HG03571 (cell line): ENCODE results near the gene NLRP6.
A peak's percentile ranks its signal among the peaks of the same experiment; 100 is the strongest.

Source experiments
- ATAC-seq: cut with Tn5 transposase; IDR thresholded peaks from one replicate; pipeline ENCODE4 v1.9.1; 2021; ENCODE audit not compliant: unreplicated experiment

NLRP6 gene

GRCh38 chr11:255816-256215, 22.4 kb upstream of the NLRP6 start:
- no peak for ATAC-seq

- no peak for ATAC-seq
Observed at GRCh38 chr11:256952-257737, 21.1 kb upstream of the NLRP6 start.

GRCh38 chr11:257766-258493, 20.3 kb upstream of the NLRP6 start:
- no peak for ATAC-seq

DNA sequence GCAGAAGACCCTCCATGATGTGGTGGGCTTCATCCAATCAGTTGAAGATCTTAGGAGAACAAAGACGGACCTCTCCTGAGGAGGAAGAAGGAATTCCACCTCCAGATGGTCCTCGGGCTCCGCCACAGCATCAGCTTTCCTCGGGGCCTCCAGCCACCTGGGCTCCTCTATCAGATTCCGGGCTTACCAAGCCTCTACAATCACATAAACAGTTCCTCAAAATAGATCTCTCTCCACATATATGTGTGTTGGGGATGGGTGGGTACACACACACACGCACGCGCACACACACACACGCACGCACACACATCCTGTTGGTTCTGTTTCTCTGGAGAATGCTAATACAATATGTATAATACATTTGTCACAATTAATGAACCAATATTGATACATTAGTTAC, 18.8 kb upstream of the NLRP6 start:
- ATAC-seq = no peak

GRCh38 chr11:261624-262023, 16.6 kb upstream of the NLRP6 start:
- no peak for ATAC-seq

DNA sequence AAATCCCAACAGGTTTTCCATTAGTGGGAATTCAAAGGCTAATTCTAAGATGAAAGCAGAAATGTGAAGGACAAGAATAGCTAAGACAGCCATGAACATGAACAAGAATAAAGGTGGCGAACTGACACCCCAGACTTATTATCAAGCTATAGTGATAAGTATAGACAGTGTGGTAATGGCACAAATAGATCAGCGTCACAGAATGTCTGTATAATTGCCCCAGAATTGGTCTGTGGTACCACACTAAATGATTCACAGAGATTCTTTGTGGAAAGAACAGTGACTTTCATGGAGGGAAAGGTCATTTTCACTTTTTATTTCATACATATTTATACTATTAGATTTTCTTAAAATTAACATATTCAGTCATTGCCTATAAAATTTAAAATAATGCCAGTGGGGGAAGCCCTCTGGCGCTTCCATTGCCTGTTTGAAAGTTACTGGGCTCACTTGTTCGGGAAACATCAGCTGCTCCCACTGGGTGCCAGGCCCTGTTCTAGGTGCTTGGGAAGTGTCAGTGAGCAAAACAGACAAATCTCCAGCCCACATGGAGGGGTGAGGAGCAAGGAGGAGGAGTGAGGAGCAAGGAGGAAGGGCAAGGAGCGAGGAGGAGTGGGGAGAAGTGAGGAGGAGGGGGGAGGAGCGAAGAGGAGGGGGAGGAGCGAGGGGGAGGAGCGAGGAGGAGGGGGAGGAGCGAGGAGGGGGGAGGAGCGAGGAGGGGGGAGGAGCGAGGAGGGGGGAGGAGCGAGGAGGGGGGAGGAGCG, 11.3 kb upstream of the NLRP6 start:
- ATAC-seq = no peak

DNA sequence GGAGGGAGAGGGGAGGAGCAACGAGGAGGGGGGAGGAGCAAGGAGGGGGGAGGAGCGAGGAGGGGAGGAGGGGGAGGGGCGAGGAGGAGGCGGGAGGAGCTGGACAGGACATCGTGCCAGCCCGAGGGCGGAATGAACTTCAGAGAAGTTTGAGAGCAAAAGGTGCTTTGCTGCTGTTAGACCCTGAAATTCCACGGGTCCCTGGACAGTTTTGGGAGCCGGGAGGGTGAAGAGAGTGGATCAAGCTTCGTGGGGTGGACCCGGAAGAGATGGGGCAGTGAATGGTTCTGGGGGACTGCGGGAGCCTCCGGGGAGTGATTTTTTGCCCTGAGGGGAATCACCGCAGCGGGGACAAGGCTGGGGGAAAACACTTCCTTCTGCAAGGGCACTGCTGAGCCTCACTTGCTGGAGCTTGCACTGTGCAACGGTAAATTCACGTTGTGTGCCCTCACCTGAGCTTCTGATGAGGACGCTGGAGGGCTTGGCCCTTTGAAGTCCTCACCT, 10.7 kb upstream of the NLRP6 start:
- ATAC-seq = no peak

GRCh38 chr11:268716-269145, 9.5 kb upstream of the NLRP6 start:
- ATAC-seq = peak; percentile 39

- peak; percentile 69 for ATAC-seq
Observed at GRCh38 chr11:269146-269890, 8.9 kb upstream of the NLRP6 start.

- ATAC-seq = no peak
Observed at GRCh38 chr11:270451-271318, 7.5 kb upstream of the NLRP6 start.

GRCh38 chr11:271319-271715, 6.9 kb upstream of the NLRP6 start:
- no peak for ATAC-seq

- no peak for ATAC-seq
Observed at GRCh38 chr11:272195-272930, 5.8 kb upstream of the NLRP6 start.

GRCh38 chr11:272931-273198, 5.3 kb upstream of the NLRP6 start:
- ATAC-seq = no peak

DNA sequence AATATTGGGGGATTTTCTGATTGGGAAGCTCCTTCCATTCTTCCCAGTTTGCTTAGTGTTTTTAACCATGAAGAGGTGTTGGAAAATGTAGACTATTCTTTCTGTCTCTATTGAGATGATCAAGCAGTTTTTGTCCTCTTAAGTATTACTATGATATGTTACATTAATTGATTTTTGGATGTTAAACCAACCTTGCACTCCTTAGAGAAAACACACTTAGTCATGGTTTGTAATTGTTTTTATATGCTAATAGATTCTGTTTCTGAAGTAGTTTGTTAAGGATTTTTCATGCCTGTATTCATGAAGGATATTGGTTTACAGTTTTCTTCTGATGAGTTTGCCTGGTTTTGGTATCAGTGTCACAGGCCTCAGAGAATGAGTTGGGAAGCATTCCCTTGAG, 2.0 kb upstream of the NLRP6 start:
- ATAC-seq = no peak

DNA sequence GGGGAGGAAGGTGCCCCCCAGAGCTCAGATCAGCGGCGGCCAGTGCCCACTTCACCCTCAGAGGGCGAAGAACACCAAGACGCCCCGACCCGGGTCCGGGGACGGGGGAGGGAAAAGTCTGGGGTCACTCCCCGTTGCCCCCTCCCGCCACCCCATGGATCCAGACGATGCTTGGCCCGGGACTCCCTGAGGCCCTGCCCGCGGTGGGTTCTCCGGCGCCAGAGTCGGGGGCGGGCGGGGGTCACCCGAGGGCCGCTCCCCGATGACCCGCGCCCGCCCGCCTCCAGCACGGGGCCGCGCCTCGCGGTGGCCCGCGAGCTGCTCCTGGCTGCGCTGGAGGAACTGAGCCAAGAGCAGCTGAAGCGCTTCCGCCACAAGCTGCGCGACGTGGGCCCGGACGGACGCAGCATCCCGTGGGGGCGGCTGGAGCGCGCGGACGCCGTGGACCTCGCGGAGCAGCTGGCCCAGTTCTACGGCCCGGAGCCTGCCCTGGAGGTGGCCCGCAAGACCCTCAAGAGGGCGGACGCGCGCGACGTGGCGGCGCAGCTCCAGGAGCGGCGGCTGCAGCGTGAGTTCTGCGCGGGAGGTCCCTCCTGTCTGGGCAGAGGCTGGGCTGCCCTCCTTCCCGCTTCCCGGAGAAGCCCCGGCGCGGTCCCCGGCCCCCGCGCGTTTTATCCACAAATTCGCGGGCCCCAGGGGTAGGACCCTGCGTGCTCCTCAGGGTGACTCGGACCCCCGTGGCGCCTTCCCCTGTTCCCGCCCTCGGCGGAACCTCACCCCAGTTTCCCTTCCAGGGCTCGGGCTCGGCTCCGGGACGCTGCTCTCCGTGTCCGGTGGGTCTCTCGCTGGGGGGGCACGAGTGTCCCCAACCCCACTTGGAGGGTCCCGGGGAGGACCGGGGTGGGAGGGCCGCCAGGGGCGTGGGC, 1.1 kb downstream of the NLRP6 start:
- ATAC-seq = no peak

DNA sequence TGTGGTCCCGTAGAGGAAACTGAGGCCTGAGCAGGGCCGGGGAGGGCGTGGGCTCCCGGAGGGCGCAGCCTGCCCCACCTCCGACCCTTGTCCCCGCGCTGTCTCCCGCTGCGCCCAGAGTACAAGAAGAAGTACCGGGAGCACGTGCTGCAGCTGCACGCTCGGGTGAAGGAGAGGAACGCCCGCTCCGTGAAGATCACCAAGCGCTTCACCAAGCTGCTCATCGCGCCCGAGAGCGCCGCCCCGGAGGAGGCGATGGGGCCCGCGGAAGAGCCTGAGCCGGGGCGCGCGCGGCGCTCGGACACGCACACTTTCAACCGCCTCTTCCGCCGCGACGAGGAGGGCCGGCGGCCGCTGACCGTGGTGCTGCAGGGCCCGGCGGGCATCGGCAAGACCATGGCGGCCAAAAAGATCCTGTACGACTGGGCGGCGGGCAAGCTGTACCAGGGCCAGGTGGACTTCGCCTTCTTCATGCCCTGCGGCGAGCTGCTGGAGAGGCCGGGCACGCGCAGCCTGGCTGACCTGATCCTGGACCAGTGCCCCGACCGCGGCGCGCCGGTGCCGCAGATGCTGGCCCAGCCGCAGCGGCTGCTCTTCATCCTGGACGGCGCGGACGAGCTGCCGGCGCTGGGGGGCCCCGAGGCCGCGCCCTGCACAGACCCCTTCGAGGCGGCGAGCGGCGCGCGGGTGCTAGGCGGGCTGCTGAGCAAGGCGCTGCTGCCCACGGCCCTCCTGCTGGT, 1.9 kb downstream of the NLRP6 start:
- ATAC-seq = no peak

DNA sequence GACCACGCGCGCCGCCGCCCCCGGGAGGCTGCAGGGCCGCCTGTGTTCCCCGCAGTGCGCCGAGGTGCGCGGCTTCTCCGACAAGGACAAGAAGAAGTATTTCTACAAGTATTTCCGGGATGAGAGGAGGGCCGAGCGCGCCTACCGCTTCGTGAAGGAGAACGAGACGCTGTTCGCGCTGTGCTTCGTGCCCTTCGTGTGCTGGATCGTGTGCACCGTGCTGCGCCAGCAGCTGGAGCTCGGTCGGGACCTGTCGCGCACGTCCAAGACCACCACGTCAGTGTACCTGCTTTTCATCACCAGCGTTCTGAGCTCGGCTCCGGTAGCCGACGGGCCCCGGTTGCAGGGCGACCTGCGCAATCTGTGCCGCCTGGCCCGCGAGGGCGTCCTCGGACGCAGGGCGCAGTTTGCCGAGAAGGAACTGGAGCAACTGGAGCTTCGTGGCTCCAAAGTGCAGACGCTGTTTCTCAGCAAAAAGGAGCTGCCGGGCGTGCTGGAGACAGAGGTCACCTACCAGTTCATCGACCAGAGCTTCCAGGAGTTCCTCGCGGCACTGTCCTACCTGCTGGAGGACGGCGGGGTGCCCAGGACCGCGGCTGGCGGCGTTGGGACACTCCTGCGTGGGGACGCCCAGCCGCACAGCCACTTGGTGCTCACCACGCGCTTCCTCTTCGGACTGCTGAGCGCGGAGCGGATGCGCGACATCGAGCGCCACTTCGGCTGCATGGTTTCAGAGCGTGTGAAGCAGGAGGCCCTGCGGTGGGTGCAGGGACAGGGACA, 2.7 kb downstream of the NLRP6 start:
- ATAC-seq = no peak
